Fibroblast of mammary gland (primary cell): ENCODE results near the gene ARMC6.

Experiments
- DNase-seq: peaks from one replicate; pipeline ENCODE4 v3.0.0-alpha.2; 2010; ENCODE audit warnings: low read depth
- H3K4me3 ChIP-seq: 2 replicates; pipeline ENCODE4 v1.5.1; 2011; ENCODE audit warnings: low read depth, mild to moderate bottlenecking, low read length, moderate library complexity; ENCODE audit not compliant: control insufficient read depth
- CTCF ChIP-seq: conservative IDR thresholded peaks from 2 replicates; pipeline ENCODE4 v1.5.1; 2011; ENCODE audit warnings: low read depth, low read length, inconsistent platforms; ENCODE audit not compliant: control insufficient read depth, insufficient read depth

Gene ARMC6

GRCh38 chr19:19042732-19043280 lies 9.4 kb downstream of the ARMC6 start:
- no peak for TF ChIP-seq CTCF
- H3K4me3 ChIP-seq: no peak overlapping the region
- no peak for DNase-seq

- TF ChIP-seq CTCF: no peak
- no peak for DNase-seq
- H3K4me3 ChIP-seq: no peak overlapping the region
Observed at GRCh38 chr19:19043481-19043880, 10.1 kb downstream of the ARMC6 start.

GRCh38 chr19:19043881-19044280 lies 10.5 kb downstream of the ARMC6 start:
- no peak for DNase-seq
- TF ChIP-seq CTCF: no peak
- no peak overlapping the region for H3K4me3 ChIP-seq

GRCh38 chr19:19049406-19049805 lies 16.0 kb downstream of the ARMC6 start:
- TF ChIP-seq CTCF: no peak
- DNase-seq: peak; percentile 36
- no peak overlapping the region for H3K4me3 ChIP-seq

GRCh38 chr19:19050104-19050503 lies 16.7 kb downstream of the ARMC6 start:
- DNase-seq: no peak
- no peak overlapping the region for H3K4me3 ChIP-seq

GRCh38 chr19:19050731-19051130 lies 17.3 kb downstream of the ARMC6 start:
- H3K4me3 ChIP-seq: no peak overlapping the region
- DNase-seq: no peak
- no peak for TF ChIP-seq CTCF

More at GRCh38 chr19:19050104-19050503, 16.7 kb downstream of the ARMC6 start:
- TF ChIP-seq CTCF: no peak

- DNase-seq: no peak
- H3K4me3 ChIP-seq: no peak overlapping the region
- no peak for TF ChIP-seq CTCF
Observed at GRCh38 chr19:19051478-19052213, 18.2 kb downstream of the ARMC6 start.
